GM19240 (cell line): ENCODE measurements around the gene UBE4B.

Experiments
- DNase-seq: peaks from one replicate; pipeline ENCODE4 v3.0.0; 2011; ENCODE audit warnings: low spot score; ENCODE audit not compliant: insufficient read length

UBE4B gene

GRCh38 chr1:10114746-10115145 lies 82.0 kb downstream of the UBE4B start:
- DNase-seq = no peak

- no peak for DNase-seq
These were observed 84.4 kb downstream of the UBE4B start for GRCh38 chr1:10117132-10117531.

- no peak for DNase-seq
These were observed 85.1 kb downstream of the UBE4B start for GRCh38 chr1:10117865-10118264.

GRCh38 chr1:10121688-10122087 lies 88.9 kb downstream of the UBE4B start:
- DNase-seq = no peak

GRCh38 chr1:10122926-10123325 lies 90.2 kb downstream of the UBE4B start:
- DNase-seq = no peak

- DNase-seq = no peak
These were observed 95.5 kb downstream of the UBE4B start for GRCh38 chr1:10128101-10128765.

GRCh38 chr1:10132316-10132715 lies 99.6 kb downstream of the UBE4B start:
- DNase-seq = no peak

GRCh38 chr1:10132852-10133251 lies 100.1 kb downstream of the UBE4B start:
- DNase-seq = no peak

- no peak for DNase-seq
These were observed 108.2 kb downstream of the UBE4B start for GRCh38 chr1:10140981-10141380.

GRCh38 chr1:10143961-10144485 lies 111.3 kb downstream of the UBE4B start:
- no peak for DNase-seq

- no peak for DNase-seq
These were observed 113.6 kb downstream of the UBE4B start for GRCh38 chr1:10146391-10146790.

- no peak for DNase-seq
These were observed 116.5 kb downstream of the UBE4B start for GRCh38 chr1:10149231-10149630.

- DNase-seq = peak; percentile 5
These were observed 120.0 kb downstream of the UBE4B start for GRCh38 chr1:10152709-10153284.

- DNase-seq = no peak
These were observed 122.4 kb downstream of the UBE4B start for GRCh38 chr1:10155087-10155712.

GRCh38 chr1:10160173-10160572 lies 127.4 kb downstream of the UBE4B start:
- DNase-seq = no peak

- DNase-seq = no peak
These were observed 128.2 kb downstream of the UBE4B start for GRCh38 chr1:10160907-10161490.

- no peak for DNase-seq
These were observed 129.0 kb downstream of the UBE4B start for GRCh38 chr1:10161541-10162290.

GRCh38 chr1:10168912-10169514 lies 136.3 kb downstream of the UBE4B start:
- DNase-seq = no peak

- DNase-seq = no peak
These were observed 137.4 kb downstream of the UBE4B start for GRCh38 chr1:10170239-10170574.

GRCh38 chr1:10171105-10171767 lies 138.5 kb downstream of the UBE4B start:
- DNase-seq = no peak
